ENCODE data around the gene WASL.

GRCh38 chr7:123757095-123757494 lies 8.3 kb upstream of the WASL start:
- TF ChIP-seq ARHGAP35 (CRISPR knock-in tag; IDR thresholded peaks at IDR 0.05; ENCODE audit: borderline replicate concordance) (no peak), ZEB1 (IDR thresholded peaks at IDR 0.05; ENCODE audit: insufficient replicate concordance, low read depth) (no peak), GMEB1 (CRISPR knock-in tag; IDR thresholded peaks at IDR 0.05; ENCODE audit: borderline replicate concordance) (no peak), CREB1 (IDR thresholded peaks at IDR 0.05) (no peak), CREB1 (CRISPR knock-in tag; IDR thresholded peaks at IDR 0.05) (no peak), CTCF (CRISPR knock-in tag; IDR thresholded peaks at IDR 0.05) (no peak), PHF21A (CRISPR knock-in tag; IDR thresholded peaks at IDR 0.05) (no peak), SMAD1 (CRISPR knock-in tag; IDR thresholded peaks at IDR 0.05; ENCODE audit: borderline replicate concordance, low read depth) (no peak)
